ENCODE measurements around the gene HOGA1.

DNA sequence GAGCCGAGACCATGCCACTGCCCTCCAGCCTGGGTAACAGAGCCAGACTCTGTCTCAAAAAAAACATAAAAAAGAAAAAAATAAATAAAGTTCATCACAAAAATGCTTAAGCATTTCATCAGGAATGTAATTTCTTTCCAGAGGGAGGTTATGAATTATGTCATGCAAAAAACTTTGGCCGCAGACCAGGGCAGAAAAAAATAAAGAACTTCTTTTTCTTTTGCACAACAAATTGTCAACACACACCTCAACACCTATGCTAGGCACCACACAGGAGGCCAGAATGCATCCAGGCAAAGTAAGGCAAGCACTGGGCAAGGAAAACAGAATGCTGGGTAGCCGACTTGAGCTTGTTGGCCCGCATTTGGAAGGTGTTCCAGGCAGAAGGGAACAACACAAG, 9.2 kb downstream of the HOGA1 start:
- TF ChIP-seq, protein P1, sequence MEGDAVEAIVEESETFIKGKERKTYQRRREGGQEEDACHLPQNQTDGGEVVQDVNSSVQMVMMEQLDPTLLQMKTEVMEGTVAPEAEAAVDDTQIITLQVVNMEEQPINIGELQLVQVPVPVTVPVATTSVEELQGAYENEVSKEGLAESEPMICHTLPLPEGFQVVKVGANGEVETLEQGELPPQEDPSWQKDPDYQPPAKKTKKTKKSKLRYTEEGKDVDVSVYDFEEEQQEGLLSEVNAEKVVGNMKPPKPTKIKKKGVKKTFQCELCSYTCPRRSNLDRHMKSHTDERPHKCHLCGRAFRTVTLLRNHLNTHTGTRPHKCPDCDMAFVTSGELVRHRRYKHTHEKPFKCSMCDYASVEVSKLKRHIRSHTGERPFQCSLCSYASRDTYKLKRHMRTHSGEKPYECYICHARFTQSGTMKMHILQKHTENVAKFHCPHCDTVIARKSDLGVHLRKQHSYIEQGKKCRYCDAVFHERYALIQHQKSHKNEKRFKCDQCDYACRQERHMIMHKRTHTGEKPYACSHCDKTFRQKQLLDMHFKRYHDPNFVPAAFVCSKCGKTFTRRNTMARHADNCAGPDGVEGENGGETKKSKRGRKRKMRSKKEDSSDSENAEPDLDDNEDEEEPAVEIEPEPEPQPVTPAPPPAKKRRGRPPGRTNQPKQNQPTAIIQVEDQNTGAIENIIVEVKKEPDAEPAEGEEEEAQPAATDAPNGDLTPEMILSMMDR (IDR thresholded peaks at IDR 0.05), result no peak
- TF ChIP-seq POLR2A (IDR thresholded peaks at IDR 0.05), result no peak
- TF ChIP-seq POLR2AphosphoS5 (IDR thresholded peaks at IDR 0.05), result no peak

All from breast epithelium (tissue), 3 donors.